WI38 (cell line): ENCODE measurements around the gene MFSD11.

Source experiments
- H3K4me3 ChIP-seq: 2 replicates; pipeline ENCODE4 v1.5.1; 2011; ENCODE audit warnings: low read depth, mild to moderate bottlenecking, control low read depth, low read length
- CTCF ChIP-seq: IDR thresholded peaks from 2 replicates; pipeline ENCODE4 v1.5.1; 2012; ENCODE audit warnings: low read depth, mild to moderate bottlenecking, control low read depth, low read length

MFSD11 gene

GRCh38 chr17:76751416-76751993 lies 13.6 kb downstream of the MFSD11 start:
- no peak for TF ChIP-seq CTCF
- H3K4me3 ChIP-seq = no peak overlapping the region

- no peak for TF ChIP-seq CTCF
- no peak overlapping the region for H3K4me3 ChIP-seq
Observed at GRCh38 chr17:76752006-76752405, 14.1 kb downstream of the MFSD11 start.

- no peak for TF ChIP-seq CTCF
- H3K4me3 ChIP-seq = no peak overlapping the region
Observed at GRCh38 chr17:76753061-76753961, 15.4 kb downstream of the MFSD11 start.

- TF ChIP-seq CTCF = no peak
- H3K4me3 ChIP-seq = no peak overlapping the region
Observed at GRCh38 chr17:76755285-76755684, 17.4 kb downstream of the MFSD11 start.

GRCh38 chr17:76757256-76757655 lies 19.3 kb downstream of the MFSD11 start:
- H3K4me3 ChIP-seq = no peak overlapping the region
- TF ChIP-seq CTCF = no peak

GRCh38 chr17:76758570-76758969 lies 20.7 kb downstream of the MFSD11 start:
- TF ChIP-seq CTCF = no peak
- no peak overlapping the region for H3K4me3 ChIP-seq

- TF ChIP-seq CTCF = no peak
- H3K4me3 ChIP-seq = no peak overlapping the region
Observed at GRCh38 chr17:76772842-76773525, 35.1 kb downstream of the MFSD11 start.
